ENCODE measurements around the gene MLYCD. TPM values are rescaled to one million over a fixed set of nuclear protein-coding genes. Genes with fewer than 3 reads are reported as not detected.

Gene MLYCD
- total RNA-seq: 5.6 TPM

DNA sequence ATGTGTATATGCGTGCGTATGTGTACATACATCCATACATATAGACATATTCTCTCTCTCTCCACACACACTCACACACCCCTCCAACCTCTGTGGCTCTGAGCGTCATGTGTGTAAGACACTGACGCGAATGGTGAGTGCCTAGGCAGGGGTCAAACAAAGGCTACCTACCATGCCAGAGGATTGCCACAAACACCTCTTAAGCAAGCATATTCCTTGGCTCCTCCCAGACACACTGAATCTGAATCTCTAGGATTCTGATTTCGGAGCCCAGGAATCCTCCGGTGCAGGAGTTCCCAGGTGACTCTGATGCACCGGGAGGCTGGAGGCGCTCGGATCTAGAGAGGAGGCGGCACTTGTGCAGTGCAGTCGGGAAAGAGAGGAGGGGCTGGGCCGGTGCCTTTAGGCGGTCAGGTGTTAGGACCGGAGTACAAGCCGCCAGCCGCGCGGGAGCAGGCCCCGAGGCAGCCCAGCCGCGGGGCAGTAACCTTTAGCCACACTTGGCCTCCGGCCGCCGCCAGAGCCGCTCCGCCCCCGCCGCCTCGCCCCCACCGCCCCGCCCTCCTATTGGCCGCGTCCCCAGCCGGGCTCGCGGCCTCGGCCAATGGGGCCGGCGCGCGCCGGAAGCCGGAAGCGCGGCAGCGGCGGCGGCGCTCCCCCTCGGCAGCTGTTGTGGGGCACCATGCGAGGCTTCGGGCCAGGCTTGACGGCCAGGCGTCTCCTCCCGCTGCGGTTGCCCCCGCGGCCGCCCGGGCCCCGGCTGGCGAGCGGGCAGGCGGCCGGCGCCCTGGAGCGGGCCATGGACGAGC lies at the start of gene MLYCD:
MLYCD (plus strand) TSS at position 653 of the 809 bp plus-strand sequence; CDS start at position 683, 30 bp downstream.
- peak; percentile 94 for DNase-seq

GRCh38 chr16:83849421-83849820 lies 49.5 kb upstream of the MLYCD start:
- peak; percentile 54 for DNase-seq

GRCh38 chr16:83850947-83851346 lies 48.0 kb upstream of the MLYCD start:
- DNase-seq: no peak

DNA sequence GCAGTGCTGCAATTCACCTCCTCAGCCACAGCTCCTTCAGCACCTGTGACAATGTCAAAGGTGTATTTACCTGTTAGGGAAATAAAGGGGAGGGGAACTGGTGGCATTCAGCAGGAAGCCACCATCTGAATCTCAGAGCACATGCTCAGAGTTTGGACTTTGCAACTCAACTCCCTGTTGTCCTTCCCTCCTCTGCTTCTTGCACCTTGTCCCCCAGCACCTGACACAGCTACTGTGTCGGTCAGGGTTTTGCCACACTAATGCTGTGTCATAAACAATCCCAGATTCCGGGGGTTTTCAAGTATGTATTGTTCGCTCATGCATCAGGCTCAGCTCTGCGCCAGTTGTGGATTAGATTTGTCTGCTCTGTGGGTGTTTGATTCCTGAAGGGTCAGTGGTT lies 47.4 kb upstream of the MLYCD start:
- no peak for DNase-seq

- DNase-seq: no peak
These were observed 46.1 kb upstream of the MLYCD start for GRCh38 chr16:83852774-83853173.

DNA sequence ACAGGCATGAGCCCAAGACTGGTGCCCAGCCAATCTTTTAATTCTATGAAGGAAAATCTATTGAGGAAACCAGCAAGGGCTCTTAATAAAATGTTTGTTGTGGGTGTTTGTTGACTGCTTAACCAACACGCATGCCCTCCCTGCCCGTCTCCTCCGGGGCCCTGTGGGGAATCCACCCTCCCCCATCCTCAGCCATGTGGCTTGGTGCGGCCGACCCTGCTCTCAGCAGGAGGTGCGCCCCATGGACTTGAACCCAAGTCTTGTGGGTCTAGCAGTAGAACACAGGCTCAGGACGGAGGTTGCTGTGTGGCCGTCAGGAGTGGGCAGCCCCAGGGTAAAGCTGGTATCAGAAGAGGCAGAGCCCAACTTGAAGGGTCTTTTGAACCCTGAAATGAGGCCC lies 45.1 kb upstream of the MLYCD start:
- DNase-seq: no peak

GRCh38 chr16:83854420-83854819 lies 44.5 kb upstream of the MLYCD start:
- DNase-seq: no peak

DNA sequence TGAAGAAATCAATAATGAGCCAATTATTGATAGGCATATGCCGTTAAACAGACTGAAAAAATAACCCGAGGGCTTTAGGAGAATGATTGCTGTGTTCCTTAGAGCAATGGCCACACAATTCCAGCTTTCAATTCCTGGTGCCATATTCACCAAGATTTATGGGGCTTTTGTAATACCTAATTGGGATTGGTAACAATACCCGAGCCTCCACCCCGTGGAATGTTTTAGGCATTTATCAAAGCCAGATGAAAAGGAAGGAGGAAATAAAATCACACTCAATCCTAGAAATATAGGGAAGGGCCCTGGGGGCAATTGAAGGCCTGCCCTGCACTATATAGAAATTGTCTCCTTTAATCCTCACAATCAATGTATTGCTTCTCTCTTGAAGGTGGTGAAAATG lies 42.1 kb upstream of the MLYCD start:
- DNase-seq: no peak

DNA sequence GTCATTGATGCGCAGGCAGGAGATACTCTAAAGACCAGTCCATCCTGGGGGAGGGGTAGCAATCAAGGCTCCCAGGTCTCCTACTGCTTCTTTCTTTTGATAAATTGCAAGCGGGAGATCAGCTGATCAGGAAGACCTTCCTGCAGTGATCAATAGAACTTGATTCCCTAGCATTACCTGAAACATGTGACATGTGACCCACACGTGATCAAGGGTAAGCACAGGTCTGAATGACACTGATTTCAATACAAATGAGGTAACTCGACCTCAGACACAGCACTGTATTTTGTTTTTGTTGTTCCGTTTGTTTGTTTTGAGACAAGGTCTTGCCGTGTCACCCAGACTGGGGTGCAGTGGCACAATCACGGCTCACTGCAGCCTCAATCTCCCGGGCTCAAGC lies 39.6 kb upstream of the MLYCD start:
- DNase-seq: no peak

GRCh38 chr16:83862661-83863060 lies 36.3 kb upstream of the MLYCD start:
- no peak for DNase-seq

GRCh38 chr16:83863682-83864081 lies 35.2 kb upstream of the MLYCD start:
- DNase-seq: no peak

GRCh38 chr16:83870830-83871229 lies 28.1 kb upstream of the MLYCD start:
- no peak for DNase-seq

DNA sequence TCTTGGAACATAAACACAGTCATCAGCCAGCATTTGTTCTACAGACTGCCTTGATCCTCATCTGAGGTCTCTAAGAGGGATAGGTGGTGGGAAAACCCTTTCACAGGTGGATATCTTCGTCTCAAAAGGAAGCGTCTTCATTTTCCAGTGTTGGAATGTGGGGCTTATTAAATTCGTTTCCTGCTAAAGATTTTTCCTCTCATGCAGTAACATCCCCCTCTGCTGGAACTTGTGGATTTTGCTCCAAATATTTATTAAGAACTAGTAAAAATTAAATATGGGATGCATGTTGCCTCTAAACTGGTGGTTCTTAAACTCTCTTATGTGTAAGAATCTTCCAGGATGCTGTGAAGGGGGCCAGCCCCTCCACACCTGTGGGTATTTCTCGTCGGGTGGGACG lies 20.1 kb upstream of the MLYCD start:
- DNase-seq: peak; percentile 82

- DNase-seq: peak; percentile 80
These were observed 16.6 kb upstream of the MLYCD start for GRCh38 chr16:83882163-83882885.

- no peak for DNase-seq
These were observed 12.5 kb upstream of the MLYCD start for GRCh38 chr16:83886199-83886971.

DNA sequence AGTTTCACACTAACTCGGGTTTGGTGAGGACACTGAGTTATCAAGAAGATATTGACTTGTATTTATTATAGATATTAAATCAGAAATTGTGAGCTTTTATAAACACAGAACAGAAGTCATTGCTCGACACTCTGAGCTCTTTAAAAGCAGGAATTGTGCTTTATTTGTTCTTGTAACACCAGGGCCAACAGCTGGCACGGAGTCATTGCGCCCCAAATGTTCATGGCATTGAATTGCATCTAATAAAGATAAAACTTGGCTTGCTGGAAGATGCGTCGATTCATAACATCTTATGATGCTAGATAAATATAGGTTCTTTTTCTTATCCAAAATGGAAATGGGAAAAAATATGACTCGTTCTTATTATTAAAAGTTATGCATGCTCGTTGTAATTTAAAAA lies 11.8 kb upstream of the MLYCD start:
- peak; percentile 63 for DNase-seq

- DNase-seq: no peak
These were observed 11.4 kb upstream of the MLYCD start for GRCh38 chr16:83887564-83887963.

DNA sequence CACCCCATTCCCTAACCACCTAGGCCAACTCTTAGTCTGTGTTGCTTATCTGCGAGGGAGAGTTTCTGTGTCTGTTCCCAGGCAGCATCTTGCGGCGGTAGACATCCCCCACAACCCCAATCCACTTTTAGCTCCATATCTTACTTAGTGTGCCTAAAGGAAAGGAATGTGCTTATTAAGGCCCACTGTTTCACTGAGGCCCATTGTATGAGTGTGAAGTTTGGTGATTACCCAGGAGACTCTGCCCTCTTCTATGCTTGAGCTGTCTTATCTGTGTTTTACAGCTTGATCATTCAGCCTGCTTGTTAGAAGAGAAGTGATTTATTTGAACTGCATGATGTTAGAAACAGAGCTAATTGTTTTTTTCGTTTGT lies 10.3 kb upstream of the MLYCD start:
- no peak for DNase-seq

- no peak for DNase-seq
These were observed 8.6 kb upstream of the MLYCD start for GRCh38 chr16:83890359-83890758.

DNA sequence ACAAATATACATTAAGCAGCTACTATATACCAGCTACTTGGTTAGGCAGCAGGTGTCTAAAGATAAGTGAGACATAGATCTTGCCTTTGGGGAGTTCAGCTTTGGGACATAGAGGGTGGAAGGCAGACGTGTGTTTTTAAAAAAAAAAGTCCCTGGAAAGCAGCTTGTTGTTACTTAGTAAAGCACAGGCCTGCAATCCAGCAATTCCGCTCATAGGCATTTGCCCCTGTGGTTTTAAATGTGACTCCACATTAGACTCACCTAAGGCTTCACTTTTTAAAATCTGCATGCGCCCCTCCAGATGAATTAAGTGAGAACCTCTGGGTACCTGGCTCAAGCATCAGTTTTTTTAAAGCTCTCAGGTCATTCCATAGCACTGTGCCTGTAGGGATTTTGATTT lies 7.2 kb upstream of the MLYCD start:
- no peak for DNase-seq

DNA sequence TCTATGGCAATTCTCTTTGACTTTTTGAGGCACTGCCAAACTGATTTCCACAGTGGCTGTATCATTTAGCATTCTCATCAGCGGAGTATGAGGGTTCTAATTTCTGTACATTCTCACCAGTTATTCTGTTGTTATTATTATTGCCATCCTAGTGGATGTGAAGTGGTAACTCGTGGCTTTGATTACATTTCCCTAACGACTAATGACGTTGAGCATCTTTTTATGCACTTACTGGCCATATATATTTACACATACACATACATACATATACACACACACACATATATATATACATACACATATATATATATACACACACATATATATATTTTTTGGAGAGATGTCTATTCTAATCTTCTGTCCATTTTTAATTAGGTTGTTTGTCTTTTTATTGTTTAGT lies 3.7 kb upstream of the MLYCD start:
- DNase-seq: no peak

GRCh38 chr16:83895942-83896341 lies 3.0 kb upstream of the MLYCD start:
- DNase-seq: no peak

- peak; percentile 61 for DNase-seq
These were observed 470 bp downstream of the MLYCD start for GRCh38 chr16:83899272-83899897.
